CD4-positive, alpha-beta T cell treated with Interleukin-15 for 1 hour (primary cell): ENCODE data around the gene ZNF385B.

Experiments used
- DNase-seq: peaks from one replicate; pipeline ENCODE4 v3.0.0-alpha.2; 2020

Gene ZNF385B

DNA sequence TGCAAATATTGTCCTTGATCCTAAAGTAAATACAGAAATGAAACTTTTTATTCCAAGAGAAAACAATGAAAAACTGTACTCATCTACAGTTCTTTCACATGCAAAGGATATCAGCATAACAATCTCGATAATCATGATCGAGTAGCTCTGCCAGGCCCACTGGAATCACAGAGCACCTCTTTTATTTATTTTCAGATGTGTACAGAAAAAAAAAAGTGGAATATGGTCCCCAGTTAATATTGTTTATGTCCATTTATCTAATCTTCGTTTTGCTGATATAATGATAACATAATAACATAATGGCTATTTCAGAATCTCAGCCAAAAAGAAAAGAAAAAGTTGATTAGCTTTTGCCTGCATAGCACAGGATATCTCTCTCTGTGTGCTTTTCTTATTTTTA is 6.5 kb downstream of the ZNF385B start:
- DNase-seq, result no peak

DNA sequence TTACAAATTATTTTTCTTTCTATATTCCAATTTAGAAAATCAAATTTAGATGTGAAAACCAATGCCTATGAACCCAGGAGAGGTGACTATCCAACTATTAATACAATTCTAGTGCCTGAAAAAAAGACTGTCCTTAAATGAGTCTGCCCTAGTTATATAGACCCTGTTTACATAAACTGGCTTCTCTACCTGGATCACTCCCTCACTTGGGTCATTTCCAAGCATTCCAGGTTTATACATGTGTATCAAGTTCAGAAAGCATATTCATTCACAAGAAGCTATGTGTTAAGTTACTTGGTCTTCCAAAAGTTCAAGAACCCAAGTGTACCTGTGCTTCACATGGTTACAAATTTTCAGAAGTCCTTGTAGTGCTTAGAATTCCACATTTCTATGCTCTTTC is 8.3 kb downstream of the ZNF385B start:
- no peak for DNase-seq

DNA sequence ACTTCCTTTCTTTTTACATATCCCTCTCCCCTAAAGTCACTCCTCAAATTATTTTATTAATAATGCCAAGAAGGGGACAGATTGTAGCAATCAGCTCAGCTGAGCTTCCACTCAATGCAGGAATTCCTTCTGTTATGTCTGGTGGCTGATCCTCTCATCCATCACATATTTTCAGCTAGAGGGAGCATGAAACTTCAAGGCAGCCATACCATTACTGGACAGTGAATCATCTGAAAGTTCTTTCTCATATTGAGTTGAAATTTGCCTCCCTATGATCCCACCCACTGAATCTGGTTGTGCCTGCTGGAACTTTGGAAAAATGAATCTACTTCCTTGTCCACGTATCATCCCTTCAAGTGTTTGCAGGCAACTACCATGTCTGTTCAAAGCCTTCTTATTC is 11.2 kb downstream of the ZNF385B start:
- DNase-seq, result no peak

DNA sequence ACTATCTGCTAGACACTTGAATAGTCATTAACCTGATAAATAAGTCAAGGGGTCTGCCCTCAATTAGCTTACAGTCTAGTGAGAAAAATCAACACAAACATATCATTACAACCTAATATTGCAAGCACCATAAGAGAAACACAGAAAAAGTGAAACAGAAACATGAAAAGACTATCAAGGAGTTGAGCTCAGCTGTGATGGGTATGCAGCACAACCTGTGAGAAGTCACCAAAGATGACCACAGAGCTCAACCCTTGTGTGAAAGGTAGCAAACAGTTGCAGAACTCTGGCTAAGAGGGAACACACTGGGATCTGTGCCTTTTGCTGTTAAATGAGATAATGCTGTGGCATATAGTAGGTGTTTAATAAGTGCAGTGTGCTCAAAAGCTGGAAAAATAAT is 11.7 kb downstream of the ZNF385B start:
- DNase-seq, result no peak

DNA sequence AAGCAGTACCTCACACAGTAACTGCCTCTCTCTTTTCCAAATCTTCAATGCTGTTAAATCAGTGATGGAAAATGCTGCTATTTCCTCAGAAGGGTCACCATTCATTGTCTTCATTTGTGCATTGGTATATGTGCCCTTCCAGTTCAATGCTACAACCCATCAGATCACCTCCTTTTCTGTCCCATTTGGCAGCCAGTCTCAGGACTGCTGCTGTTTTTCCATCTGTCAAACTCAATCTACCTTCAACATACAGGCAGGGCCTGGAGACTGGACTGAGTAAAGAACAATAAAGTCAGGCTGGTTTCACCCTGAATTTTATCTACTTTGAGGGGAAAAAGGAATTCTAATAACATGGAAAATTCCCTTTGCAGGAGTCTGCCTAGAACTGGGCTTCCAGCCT is 17.9 kb downstream of the ZNF385B start:
- no peak for DNase-seq

DNA sequence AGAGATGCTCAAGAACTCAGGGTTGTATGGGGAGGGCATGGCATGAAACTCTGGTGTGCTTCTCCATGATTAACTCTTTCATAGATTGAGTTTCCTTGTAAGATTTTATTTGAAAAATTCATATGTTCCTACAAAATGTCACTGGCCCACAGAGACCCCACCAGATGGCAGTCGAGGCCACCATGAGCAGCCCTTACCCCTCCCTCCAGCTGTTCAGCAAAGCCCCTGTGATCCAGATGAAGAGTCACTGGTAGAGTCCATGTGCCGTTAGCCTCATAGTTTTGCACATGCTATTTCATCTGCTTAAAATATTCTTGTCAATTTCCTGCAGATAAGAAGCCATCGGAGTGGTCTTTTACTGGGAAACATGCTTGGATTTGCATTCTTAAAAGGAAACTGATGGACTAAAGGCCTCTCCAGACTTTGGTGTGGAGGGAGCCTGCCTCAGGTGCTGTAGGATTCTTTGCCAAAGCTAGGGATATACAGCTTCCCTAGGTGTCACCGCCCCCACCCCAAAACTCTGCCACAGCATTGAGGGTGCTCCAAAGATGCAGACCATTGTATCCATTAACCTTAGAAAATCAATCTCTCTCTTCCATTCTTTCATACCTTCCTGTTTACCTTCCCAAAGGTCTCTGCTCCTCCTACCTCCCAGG is 18.8 kb downstream of the ZNF385B start:
- DNase-seq, result no peak

DNA sequence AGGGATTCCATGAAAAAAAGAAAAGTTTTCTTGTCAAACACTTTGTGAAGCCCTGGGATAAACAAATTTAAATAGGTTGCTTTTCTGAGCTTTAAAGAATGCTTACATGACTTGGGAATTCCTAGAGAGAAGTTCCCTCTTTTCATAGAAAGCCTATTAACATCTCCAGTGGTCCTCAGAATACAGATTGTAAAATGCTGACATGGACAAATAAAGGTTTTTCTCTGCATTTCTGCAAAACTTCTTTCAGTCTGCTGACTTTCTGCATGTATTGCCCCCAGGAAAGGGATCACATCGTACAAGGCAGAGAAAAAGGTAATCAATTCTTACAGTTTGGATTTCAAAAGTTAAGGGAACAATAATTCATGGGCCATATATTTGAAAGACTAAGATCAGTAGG is 20.6 kb downstream of the ZNF385B start:
- DNase-seq, result no peak

DNA sequence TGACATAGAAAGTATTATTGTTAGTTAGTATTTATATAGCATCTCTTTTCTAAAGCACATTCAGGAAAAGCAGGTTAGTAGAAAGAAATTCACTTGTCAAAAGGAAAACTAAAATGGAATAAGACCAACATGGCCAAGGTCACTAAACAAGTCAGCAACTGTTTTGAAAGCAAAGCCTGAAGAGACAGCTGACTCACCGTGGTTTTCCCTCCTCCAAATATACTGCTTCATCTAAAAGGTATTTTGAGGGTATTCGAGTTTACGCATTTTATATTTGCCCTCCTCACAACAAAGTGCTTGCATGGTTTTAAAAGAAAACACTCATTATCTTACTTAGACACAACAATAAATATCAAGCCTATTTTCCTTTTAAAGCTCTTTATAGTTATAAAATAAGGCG is 24.0 kb downstream of the ZNF385B start:
- no peak for DNase-seq

DNA sequence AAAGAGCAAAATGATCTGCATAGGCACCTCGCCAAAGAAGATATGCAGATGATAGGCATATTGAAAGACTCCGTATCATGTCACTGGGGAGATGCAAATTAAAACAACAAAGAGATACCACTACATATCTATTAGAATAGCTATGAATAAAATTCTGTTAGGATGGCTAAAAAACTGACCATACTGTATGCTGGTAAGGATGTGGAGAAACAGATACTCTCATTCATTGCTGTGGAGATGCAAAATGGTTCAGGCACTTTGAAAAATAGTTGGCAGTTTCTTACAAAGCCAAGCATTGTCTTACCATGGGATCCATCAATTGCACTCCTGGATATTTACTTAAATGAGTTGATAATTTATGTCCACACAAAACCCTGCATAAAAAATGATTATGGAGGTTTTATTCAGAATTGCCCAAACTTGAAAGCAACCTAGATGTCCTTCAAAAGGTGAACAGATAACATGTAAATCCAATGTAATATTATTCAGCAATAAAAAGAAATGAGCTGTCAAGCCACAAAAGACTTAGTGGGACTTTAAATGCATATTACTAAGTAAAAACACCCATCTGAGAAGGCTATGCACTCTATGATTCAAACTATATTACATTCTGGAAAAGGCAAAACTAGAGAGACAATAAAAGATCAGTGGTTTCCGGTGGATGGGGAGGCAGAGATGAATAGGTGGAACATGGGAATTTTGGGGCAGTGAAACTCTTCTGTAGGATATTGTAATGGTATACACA is 31.2 kb downstream of the ZNF385B start:
- DNase-seq, result no peak

DNA sequence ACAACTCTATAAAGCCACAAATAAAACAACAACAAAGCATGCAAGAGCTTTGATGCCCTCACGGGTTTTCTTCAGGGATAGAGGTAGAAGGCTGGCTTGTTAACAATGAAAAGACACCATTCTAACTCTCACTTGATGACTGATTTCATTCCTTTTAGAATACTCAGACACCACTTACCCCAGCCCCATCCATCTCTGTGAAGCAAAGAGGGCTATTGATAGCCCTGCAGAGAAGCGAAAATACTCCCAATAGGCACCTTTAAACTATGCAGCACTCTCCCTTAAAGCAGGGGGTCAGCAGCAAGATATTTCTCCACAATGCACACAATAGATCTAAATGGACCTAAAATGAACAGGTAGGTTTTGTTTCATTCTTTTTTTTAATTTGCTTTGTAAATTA is 35.1 kb downstream of the ZNF385B start:
- no peak for DNase-seq

DNA sequence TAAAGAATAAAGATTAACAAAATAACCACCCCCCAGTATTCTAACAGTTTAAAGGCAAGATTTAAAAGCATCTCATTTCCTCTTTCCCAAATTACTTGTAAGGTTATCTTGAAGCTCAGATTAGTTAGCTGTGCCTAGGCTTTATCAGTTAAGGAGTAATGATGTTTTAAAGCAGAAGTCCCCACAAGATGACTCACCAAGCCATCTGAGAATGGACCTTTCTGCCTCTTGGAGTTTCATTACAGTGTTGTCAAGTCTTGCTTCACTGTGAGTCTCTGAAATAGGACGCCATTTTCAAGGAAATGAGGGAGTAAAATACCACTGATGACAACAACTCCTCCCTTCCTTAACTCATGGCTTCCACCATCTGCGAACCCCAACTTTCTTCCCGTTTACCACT is 35.9 kb downstream of the ZNF385B start:
- no peak for DNase-seq

DNA sequence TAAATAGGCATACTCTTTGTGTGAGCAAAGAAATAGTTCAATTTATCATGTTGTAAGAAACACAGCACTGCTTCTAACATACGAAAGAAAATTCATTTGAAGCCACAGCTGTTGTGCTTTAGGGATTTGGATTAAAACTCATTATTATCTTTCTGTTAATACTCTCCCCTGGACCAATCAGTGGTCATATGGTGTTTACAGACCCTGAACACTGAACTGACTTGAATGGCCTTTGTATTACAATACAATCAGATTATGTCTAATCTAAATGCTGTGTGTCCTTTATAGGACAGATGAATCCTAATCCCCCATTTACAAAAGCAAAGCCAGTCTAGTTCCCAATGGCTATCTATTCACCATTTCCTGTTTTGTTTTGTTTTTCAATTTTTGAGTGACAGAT is 36.5 kb downstream of the ZNF385B start:
- no peak for DNase-seq

DNA sequence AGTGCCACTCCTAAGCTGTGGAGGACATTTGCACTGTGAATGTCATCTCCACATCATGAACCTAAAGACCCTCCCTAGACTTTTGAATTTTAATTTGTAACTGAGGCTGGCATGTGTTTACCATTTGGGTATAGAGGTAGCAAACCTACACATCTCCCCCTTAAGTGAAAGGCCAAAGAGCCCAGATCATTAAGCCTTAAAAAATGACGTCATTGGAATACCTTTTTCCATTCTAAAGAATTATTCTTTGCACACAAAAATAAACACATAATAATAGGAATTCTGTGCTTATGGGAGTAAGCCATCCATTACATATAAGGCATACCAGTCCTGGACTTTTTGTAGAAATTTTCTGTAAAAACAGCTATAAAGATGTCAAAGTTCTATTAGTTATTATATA is 38.9 kb downstream of the ZNF385B start:
- no peak for DNase-seq

DNA sequence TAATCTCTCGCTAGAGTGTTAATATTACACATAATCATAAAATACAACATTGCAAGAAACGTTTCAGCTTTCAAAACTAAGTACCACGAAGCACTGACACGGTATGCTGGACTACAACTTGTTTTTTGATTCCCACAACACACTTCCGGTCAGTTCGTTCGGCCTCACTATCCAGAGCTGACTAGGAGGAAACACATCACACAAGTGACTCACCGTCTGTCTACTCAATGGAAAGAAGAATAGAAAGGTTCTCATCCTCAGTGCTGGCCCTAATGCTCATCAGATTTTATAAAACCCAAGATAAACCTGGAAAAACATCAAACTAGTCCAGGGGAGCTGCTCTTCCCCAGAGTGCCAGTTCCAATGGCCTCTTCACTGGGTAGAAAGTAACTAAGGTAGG is 42.9 kb downstream of the ZNF385B start:
- no peak for DNase-seq

DNA sequence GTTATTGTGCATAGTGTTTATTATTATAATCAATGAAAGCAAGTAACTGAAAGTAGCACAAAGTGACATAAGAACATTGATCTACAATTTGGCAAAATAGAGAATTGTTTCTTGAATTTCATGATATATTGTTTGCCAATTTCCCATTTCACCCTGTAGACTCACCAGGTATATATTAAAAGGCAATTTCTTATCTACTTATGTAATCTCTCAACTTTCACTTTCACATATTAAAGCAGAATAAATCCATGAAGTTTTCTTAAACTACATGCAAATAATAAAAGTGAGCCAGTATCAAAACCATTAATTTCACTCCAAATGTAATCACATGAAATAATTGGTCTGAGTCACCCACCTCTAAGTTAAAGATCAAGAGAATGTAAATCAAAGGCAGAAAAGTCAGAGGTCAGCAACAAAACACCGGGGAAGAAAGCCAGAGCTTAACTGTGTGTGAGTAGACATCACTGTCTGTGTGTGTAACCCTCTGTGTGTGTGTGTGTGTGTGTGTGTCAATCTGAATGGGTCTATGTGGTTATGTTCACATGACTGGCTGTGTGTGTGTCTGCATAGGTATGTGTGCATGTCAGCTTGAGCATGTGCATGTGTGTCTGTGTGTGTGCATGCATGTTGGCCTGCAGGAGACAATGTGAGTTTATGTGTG is 44.1 kb downstream of the ZNF385B start:
- no peak for DNase-seq

DNA sequence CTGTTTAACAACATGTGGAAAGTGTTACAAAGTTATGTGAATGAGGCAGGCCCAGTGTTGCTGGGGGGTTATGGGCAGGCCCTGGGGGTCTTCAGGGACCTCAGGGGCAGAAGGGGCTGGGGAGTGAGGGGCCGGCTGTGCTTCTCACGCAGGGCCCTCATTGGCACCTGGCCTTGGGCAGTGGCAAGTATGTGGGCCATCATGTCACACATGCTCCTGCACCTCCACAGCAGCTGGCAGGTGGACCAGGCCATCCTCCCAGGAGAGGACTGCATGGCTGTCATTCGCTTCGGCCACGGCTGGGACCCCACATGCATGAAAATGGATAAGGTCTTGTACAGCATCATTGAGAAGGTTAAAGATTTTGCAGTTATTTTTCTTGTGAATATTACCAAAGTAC is 47.4 kb downstream of the ZNF385B start:
- no peak for DNase-seq

DNA sequence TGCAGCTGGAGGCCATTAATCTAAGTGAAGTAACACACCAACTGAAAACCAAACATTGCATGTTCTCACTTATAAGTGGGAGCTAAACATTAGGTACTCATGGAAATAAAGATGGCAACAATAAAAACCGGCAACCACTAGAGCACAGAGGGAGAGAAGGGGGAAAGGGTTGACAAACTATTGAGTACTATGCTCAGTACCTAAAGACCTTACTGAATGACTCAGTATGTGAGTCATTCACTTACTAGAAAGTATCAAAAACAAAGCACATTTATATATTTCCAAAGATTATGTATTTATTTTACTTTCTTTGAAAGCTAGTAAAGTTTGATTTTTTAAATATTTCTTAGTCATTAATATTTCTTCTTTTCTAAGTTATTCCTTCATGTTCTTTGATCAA is 48.9 kb downstream of the ZNF385B start:
- no peak for DNase-seq

DNA sequence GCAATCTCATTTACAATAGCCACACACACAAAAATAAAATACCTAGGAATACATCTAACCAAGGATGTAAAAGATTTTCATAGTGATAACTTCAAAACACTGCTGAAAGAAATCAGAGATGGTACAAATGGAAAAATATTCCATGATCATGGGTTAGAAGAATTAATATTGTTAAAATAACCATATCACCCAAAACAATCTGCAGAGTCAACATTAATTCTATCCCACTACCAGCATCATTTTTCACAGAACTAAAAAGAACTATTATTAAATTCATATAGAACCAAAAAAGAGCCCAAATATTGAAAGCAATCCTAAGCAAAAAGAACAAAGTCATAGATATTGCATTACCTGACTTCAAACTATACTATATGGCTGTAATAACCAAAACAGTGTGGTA is 50.4 kb downstream of the ZNF385B start:
- DNase-seq, result no peak

DNA sequence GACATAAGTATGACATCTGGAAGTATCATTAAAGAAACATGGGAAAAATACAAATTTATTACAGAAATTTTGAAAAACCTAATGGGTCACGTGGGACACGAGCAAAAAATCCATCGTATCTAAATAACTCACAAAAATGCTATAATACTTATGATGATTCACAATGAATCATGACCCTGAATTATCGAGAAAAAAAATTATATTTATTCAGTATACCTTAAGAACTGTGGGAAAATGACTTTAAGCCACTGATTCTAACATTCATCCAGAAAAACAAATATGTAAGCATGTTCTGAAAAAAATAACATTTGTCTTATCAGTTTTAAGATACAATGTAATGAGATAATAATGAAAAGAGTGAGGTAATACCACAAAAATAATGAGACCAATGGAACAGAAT is 51.8 kb downstream of the ZNF385B start:
- DNase-seq, result no peak

DNA sequence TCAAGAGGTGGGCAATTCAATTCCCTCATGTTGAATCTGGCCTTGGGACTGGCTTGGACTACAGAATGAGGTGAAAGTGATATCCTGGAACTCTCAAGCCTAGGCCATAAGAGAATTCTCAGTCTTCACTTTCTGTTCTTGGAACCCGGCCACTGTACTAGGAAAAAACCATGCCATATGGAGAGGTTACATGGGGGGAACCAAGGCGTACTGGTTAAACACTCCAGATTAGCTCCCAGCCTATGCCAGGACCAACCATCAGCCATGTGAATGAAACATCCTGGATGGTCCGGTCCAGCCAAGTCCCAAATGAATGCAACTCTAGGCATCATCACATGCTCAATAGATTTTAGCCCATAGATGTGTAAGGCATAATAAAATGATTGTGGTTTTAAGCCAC is 56.4 kb downstream of the ZNF385B start:
- DNase-seq, result no peak

DNA sequence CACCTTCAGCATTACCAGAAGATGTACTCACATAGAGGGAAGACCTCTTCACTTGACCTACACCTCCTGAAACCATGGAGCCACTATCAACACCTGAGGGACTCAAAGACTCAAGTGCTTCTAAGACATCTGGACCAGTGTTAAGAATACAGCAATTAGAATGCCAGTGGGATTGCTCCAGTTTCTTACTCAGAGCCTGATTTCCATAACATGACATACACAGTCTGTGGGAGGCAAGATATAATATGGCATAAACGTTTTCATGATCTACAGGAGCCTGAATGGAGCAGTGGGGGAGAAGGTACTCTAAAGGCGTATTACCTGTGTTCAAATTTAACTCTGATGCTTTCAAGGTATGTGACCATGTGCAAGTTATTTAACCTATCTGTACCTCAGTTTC is 57.2 kb downstream of the ZNF385B start:
- no peak for DNase-seq

DNA sequence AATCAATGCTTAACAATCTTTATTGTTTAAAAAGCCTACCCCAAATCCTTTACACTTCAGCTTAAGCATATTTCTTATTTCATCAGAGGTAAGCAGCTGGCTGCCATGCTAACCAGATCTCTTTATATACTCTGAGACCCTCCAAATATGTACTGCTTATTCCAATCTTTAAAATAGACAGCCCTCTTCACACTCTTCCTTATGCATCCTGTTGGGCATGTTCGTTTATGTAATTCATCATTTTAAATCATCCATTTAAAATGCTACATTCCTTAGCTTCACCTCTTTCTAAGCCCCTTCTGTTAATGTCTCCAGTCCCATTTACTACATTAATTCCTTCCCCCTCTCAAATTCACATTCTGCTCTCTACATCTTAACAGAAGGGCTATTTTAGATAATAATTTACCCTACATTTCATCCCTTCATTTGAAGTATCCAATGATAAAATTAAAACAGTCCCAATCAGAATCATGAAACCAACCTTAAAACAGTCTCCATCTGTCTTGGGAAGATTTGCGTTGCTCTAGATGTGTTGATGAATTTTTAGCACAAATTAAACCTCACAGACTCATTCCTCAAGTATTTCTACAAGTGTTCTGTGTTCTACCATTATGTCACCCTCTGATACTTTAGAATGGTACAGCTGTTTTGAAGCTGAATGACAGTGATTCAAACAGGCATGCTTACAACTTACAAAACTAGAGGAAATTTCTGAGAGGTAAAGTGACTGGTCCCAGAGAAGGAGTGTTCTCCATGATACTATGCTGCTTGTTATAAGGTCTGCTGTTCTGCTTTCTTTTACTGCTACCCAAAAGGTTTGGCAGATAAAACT is 59.1 kb downstream of the ZNF385B start:
- no peak for DNase-seq

DNA sequence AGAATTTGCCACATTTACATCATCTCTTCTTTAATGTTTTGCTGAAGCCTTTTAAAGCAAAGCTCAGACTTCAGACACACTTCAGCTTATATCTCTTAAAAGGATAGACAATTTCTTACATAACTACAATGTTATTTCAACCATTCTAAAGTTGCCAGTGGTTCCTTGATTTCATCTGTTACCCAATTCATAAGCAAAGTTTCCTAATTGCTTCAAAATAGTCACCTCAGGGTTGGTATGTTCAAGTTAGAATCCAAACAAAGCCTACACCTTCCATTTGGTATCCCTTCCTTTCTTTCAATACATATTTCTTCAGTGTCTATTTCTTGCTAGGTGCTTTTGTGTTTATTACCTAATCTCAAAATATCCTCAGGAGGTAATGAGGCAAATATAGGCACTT is 60.6 kb downstream of the ZNF385B start:
- DNase-seq, result no peak
